Measurements from ENCODE around the gene MVB12B.
"Not testable (repeated sequence)": the region's sequence is repeated elsewhere in the genome, so short reads cannot be mapped to it uniquely, and the experiment has no call there.

The MVB12B gene

GRCh38 chr9:126550891-126551351 is 224.3 kb downstream of the MVB12B start:
- DNase-seq (ENCODE audit: low read depth) = no peak
- no peak for TF ChIP-seq CTCF (IDR thresholded peaks at IDR 0.05; ENCODE audit: control insufficient read depth, insufficient read depth, low read depth, low read length, missing control alignments)
- H3K4me3 ChIP-seq (ENCODE audit: control insufficient read depth, low read depth, low read length) = no peak overlapping the region

DNA sequence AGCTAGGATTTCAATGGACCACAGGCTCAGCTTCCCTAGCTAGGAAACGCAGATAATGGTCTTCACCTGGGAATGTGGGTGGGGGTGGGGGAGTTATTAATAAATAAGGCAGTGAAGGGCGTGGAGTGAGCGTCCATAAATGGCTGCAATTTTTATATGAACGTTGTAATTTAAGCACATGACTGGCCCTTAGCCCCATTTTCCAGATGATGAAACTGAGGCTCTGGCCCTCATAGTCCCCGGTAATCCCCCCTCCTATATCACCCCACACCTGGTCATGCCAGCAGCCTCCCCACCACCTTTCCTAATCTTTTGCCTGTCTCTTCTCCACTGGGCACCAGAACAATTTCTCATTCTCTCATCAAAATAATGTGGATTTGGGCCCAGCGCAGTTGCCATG is 225.2 kb downstream of the MVB12B start:
- TF ChIP-seq CTCF (IDR thresholded peaks at IDR 0.05; ENCODE audit: control insufficient read depth, insufficient read depth, low read depth, low read length, missing control alignments) = no peak
- no peak for DNase-seq (ENCODE audit: low read depth)
- no peak overlapping the region for H3K4me3 ChIP-seq (ENCODE audit: control insufficient read depth, low read depth, low read length)

DNA sequence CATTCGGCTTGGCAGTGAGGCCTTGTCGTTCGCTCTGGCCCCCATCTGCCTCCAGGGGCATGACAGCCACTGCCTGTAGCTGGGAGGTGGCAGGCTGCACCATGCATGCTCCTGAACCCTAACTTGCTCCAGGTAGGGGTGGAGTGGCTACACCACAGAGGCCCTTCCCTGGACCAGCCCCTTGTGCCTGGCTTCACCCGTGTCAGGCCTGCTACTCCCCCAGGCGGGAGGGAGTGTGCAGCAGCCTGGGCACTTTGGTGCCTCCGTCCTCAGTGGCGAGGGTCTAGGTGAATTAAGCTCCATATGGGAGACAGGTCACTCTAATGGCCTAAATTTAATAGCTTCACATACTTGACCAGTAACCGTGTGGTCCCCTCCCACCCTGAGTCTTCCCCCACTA is 227.7 kb downstream of the MVB12B start:
- no peak for TF ChIP-seq CTCF (IDR thresholded peaks at IDR 0.05; ENCODE audit: control insufficient read depth, insufficient read depth, low read depth, low read length, missing control alignments)
- H3K4me3 ChIP-seq (ENCODE audit: control insufficient read depth, low read depth, low read length) = no peak overlapping the region
- DNase-seq (ENCODE audit: low read depth) = no peak

- not testable (repeated sequence) for DNase-seq (ENCODE audit: low read depth); H3K4me3 ChIP-seq (ENCODE audit: control insufficient read depth, low read depth, low read length)
Measured at GRCh38 chr9:126555421-126555820, 228.8 kb downstream of the MVB12B start.

All from AG09309 (cell line).